ENCODE results near the gene DNAH3.

DNA sequence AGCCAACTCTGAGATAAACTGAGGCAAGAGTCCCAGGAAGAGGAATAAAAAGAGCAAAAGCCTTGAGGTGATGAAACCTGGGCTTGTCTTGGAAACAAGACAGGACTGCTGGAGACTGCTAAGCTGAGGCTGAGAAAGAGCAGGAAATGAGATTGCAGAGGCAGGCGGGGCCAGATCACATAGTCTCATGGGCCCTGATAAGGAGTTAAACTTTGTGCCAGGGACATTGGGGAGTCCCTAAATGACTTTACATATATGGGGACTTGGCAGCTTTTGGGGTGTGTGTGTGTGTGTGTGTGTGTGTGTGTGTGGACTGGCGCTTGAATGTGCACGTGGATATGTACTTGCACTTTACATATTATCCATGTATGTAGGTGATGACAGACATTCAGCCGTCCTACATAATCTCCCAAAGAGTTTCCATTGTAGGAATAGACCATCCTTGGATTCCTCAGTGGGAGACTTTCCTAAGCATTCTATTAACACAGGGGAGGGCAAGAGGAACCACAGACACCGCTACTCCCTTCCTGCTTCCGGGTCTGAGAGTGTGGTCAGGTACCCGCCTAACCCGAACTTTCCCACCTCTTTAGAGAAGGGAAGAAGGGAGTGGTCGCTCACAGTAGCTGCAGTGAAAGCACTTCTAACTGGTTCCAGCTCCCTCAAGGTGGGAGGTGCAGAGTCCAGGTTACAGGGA, 127.0 kb downstream of the DNAH3 start:
- TF ChIP-seq, protein P1, sequence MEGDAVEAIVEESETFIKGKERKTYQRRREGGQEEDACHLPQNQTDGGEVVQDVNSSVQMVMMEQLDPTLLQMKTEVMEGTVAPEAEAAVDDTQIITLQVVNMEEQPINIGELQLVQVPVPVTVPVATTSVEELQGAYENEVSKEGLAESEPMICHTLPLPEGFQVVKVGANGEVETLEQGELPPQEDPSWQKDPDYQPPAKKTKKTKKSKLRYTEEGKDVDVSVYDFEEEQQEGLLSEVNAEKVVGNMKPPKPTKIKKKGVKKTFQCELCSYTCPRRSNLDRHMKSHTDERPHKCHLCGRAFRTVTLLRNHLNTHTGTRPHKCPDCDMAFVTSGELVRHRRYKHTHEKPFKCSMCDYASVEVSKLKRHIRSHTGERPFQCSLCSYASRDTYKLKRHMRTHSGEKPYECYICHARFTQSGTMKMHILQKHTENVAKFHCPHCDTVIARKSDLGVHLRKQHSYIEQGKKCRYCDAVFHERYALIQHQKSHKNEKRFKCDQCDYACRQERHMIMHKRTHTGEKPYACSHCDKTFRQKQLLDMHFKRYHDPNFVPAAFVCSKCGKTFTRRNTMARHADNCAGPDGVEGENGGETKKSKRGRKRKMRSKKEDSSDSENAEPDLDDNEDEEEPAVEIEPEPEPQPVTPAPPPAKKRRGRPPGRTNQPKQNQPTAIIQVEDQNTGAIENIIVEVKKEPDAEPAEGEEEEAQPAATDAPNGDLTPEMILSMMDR (IDR thresholded peaks at IDR 0.05; ENCODE audit: insufficient read depth, low read length), result no peak
- no peak for TF ChIP-seq POLR2AphosphoS5 (IDR thresholded peaks at IDR 0.05; ENCODE audit: low read depth)
- TF ChIP-seq, protein P2, sequence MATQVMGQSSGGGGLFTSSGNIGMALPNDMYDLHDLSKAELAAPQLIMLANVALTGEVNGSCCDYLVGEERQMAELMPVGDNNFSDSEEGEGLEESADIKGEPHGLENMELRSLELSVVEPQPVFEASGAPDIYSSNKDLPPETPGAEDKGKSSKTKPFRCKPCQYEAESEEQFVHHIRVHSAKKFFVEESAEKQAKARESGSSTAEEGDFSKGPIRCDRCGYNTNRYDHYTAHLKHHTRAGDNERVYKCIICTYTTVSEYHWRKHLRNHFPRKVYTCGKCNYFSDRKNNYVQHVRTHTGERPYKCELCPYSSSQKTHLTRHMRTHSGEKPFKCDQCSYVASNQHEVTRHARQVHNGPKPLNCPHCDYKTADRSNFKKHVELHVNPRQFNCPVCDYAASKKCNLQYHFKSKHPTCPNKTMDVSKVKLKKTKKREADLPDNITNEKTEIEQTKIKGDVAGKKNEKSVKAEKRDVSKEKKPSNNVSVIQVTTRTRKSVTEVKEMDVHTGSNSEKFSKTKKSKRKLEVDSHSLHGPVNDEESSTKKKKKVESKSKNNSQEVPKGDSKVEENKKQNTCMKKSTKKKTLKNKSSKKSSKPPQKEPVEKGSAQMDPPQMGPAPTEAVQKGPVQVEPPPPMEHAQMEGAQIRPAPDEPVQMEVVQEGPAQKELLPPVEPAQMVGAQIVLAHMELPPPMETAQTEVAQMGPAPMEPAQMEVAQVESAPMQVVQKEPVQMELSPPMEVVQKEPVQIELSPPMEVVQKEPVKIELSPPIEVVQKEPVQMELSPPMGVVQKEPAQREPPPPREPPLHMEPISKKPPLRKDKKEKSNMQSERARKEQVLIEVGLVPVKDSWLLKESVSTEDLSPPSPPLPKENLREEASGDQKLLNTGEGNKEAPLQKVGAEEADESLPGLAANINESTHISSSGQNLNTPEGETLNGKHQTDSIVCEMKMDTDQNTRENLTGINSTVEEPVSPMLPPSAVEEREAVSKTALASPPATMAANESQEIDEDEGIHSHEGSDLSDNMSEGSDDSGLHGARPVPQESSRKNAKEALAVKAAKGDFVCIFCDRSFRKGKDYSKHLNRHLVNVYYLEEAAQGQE (IDR thresholded peaks at IDR 0.05; ENCODE audit: insufficient replicate concordance, low read depth), result no peak

Data from HL-60 (cell line).